GM12865 (cell line): ENCODE measurements around the gene TMEM164.

ENCODE experiments used
- DNase-seq: peaks from one replicate; pipeline ENCODE4 v3.0.0; 2010; ENCODE audit warnings: low read depth
- H3K4me3 ChIP-seq: 2 replicates; pipeline ENCODE4 v1.5.1; 2011; ENCODE audit warnings: mild to moderate bottlenecking, low read depth, low read length, control low read depth
- TF ChIP-seq, protein P1 (sequence below): IDR thresholded peaks from 2 replicates; pipeline ENCODE4 v1.5.1; 2011; ENCODE audit warnings: low read length, control low read depth, low read depth, inconsistent platforms; ENCODE audit not compliant: insufficient read depth; ENCODE audit errors: missing control alignments

TMEM164 gene

DNA sequence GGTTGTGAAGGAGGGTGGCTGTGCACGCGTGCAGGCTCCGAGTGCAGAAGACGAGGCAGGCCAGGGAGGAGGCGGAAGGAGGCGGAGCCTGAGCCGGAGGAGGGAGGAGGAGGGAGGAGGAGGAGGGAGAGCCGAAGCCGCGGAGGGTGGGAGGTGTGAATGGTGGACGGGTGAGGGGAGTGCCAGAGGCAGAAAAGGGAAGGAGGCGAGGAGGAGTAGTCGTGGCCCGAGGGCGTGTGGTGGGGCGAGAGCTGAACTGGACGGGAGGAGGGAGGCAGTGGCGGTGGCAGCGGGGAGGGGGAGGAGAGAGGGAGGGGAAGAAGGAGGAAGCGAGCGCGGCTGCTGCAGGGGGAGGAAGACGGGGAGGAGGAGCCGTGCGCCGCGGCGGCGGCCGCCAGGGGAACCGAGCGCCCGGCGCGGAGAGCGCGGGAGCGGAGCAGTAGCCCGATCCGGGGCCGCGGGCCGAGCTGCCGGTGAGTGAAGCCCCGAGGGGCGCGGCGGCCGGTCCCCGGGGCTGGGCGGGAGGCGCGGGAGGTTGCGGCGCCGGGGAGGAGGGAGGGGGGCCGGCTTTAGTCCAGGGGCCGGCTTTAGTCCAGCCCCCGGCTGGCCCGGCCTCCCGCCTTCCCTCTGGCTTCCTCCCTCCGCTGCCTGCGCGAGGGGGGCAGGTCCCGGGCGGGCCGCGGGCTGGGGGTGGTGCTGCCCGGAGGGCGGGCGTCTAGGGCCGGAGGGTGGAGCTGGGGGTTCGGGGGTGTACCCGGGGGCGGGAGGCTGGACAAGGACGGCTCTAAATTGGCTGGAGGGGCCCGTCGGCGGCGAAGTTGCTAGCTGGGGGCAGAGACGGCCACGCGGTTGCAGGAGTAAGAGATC is at the start of gene TMEM164:
Gene TMEM164 (plus strand): TSS at position 815 of the 867 bp plus-strand sequence. CDS start 661 bp downstream, outside the sequence.
- peak; percentile 85 for DNase-seq
- TF ChIP-seq, protein P1, sequence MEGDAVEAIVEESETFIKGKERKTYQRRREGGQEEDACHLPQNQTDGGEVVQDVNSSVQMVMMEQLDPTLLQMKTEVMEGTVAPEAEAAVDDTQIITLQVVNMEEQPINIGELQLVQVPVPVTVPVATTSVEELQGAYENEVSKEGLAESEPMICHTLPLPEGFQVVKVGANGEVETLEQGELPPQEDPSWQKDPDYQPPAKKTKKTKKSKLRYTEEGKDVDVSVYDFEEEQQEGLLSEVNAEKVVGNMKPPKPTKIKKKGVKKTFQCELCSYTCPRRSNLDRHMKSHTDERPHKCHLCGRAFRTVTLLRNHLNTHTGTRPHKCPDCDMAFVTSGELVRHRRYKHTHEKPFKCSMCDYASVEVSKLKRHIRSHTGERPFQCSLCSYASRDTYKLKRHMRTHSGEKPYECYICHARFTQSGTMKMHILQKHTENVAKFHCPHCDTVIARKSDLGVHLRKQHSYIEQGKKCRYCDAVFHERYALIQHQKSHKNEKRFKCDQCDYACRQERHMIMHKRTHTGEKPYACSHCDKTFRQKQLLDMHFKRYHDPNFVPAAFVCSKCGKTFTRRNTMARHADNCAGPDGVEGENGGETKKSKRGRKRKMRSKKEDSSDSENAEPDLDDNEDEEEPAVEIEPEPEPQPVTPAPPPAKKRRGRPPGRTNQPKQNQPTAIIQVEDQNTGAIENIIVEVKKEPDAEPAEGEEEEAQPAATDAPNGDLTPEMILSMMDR, result no peak
- peak within 1 kb of the TSS; percentile 79 for H3K4me3 ChIP-seq

DNA sequence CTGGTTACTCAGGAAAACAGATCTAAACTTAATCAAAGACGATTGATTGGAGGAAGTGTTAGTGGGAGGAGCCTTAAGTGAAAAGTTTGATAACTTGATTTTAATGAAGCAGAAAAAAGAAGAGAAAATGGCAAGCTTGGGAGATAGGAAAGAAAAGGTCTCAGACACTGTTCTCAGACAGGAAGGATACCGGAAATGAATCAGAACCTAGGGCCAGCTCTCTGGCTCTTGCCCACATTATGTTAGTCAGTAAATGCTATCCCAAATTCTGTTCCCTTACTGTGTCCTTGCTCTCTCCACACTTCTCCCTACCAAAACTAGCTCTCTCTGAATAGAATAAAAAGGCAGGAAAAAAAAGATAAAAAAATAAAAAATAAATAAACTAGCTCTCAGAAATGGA is 48.6 kb upstream of the TMEM164 start:
- DNase-seq, result no peak
- H3K4me3 ChIP-seq, result no peak overlapping the region
- TF ChIP-seq, protein P1, result no peak

DNA sequence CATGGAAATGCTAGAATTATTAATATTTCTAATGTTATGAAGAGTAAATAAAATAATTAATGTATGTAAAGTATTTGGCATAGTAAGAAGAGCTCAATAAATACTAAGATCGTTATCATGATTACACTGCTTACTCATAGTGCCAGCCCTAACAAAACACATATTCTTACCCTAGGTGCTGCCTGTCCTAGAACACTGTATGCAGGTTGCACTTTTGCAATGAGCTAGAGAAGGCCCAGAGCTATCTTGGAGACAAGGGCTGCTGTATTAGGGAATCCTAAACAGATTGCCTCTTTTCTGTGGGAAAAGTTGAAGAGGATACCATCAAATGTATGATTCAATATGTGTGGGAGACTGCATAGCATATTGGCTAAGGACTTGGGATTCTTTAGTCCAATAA is 48.0 kb upstream of the TMEM164 start:
- no peak for DNase-seq
- TF ChIP-seq, protein P1, result no peak
- H3K4me3 ChIP-seq, result no peak overlapping the region

DNA sequence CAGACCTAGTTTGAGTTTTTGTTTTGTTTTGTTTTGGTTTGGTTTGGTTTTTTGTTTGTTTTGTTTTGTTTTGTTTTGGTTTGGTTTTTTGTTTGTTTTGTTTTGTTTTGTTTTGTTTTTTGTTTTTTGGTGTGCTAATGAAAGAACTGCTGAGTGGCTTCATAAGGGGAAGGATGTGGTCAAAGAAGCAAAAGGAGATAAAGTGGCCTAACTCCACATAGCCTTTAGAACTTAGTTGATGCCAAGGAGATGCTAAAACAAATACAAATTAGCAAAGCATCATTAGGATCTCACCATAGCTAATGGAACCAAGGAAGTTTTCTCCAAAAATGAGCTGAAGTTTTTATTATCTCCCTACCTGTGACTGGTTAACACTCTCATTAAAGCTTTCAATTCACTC is 44.6 kb upstream of the TMEM164 start:
- no peak overlapping the region for H3K4me3 ChIP-seq
- TF ChIP-seq, protein P1, result no peak
- peak; percentile 6 for DNase-seq

DNA sequence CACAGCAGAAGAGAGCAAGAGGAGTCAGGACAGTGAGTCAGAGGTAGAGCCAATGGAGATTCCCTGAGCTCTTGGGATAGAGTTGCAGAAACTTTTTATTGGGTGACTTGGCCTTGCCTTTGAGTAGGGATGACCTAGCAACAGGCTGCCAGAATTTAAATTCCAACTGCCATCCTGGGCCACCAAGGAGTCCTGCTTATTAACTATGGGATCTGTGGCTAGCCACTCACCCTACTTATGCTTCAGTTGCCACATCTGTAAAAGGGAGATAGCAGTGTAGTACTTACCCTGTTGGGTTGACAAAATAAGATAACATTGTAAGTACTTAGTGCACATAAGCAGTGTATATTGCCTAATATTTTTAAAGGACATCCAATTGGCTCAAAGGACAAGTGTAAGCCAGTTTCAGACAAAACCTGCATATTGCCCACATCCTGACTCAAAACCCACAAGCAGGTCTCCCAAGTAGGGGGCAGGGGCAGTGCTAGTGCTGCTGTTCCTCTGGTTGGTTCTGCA is 43.5 kb upstream of the TMEM164 start:
- TF ChIP-seq, protein P1, result no peak

DNA sequence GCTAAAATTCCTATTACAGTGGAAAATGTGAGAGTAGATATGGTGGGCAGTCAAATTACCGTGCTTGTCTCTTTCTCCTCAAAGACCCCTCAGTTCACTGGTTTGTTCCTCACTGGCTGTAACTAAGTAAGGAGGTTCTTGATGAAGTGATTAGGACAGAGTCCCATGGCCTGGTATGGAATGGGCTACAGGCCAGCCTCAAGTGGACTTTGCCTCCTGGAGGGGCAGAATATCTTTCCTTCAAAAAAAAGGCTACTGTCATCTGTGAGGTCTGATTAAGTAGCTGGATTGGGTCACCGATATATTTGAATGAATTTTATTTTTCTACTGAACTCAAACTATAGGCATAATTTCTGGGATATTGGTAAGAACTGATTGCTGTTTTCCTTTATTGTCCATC is 38.5 kb upstream of the TMEM164 start:
- TF ChIP-seq, protein P1, result no peak
- H3K4me3 ChIP-seq, result no peak overlapping the region
- DNase-seq, result no peak

More for the DNA sequence above, 43.5 kb upstream of the TMEM164 start:
- no peak for DNase-seq
- H3K4me3 ChIP-seq, result no peak overlapping the region
